ENCODE measurements around the gene HCRTR1. TPM values are rescaled to one million over a fixed set of nuclear protein-coding genes. Genes with fewer than 3 reads are reported as not detected.

HCRTR1 gene
- total and polyA plus RNA-seq, 2 donors (not counting 3 experiments of a cell fraction or from before 2014, with no cell fraction given) = 0.93 to 1.5 TPM

DNA sequence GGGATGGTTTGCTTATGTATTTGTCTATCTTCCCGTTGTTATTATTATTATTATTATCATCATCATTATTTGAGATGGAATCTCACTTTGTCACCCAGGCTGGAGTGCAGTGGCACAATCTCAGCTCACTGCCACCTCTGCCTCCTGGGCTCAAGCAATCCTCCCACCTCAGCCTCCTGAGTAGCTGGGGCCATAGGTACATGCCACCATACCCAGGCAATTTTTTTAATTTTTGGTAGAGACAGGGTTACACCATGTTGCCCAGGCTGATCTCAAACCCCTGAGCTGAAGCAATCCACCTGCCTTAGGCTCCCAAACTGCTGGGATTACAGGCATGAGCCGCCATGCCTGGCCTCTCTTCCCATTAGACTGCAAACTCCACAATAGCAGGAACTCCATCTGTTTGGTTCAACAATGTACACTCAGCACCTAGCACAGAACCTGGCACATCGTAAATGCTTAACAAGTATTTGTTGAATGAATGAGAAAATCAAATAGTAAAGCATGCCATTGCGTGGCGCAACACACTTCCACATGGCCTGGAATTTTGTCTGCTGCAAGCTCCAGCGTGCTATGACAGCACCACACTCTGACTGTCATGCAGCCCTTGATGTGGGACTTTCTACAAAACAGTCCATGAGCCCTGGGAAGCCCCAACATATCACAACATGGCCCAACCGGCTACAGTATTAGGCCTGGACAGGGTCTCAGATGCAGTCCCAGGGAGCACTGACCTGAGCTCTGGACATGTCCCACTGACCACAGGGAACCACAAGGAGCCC lies 45.0 kb upstream of the HCRTR1 start:
- BruUV-seq (replicated peaks) = no TSS peak
- no peak overlapping the region for H2AFZ ChIP-seq (ENCODE audit: low read depth, low read length)
- no peak for TF ChIP-seq GATA2 (IDR thresholded peaks at IDR 0.05; ENCODE audit: insufficient read depth, insufficient read length, low read depth, low read length)
- no peak for TF ChIP-seq FOS (IDR thresholded peaks at IDR 0.05; ENCODE audit: borderline replicate concordance, insufficient read depth, low read length)
- no peak for TF ChIP-seq MYC (IDR thresholded peaks at IDR 0.05; ENCODE audit: low read depth, low read length)
- no peak for TF ChIP-seq EZH2 (IDR thresholded peaks at IDR 0.05; ENCODE audit: borderline replicate concordance, low read depth, low read length, severe bottlenecking)
- TF ChIP-seq, protein P1, sequence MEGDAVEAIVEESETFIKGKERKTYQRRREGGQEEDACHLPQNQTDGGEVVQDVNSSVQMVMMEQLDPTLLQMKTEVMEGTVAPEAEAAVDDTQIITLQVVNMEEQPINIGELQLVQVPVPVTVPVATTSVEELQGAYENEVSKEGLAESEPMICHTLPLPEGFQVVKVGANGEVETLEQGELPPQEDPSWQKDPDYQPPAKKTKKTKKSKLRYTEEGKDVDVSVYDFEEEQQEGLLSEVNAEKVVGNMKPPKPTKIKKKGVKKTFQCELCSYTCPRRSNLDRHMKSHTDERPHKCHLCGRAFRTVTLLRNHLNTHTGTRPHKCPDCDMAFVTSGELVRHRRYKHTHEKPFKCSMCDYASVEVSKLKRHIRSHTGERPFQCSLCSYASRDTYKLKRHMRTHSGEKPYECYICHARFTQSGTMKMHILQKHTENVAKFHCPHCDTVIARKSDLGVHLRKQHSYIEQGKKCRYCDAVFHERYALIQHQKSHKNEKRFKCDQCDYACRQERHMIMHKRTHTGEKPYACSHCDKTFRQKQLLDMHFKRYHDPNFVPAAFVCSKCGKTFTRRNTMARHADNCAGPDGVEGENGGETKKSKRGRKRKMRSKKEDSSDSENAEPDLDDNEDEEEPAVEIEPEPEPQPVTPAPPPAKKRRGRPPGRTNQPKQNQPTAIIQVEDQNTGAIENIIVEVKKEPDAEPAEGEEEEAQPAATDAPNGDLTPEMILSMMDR (IDR thresholded peaks at IDR 0.05; ENCODE audit: extremely low read depth in 1 of 2, insufficient read depth in 1 of 2, low read depth in 1 of 2, low read length in 2 of 2) = no peak
- TF ChIP-seq POLR2AphosphoS5 (IDR thresholded peaks at IDR 0.05; ENCODE audit: insufficient read depth, low read depth, low read length) = no peak
- TF ChIP-seq JUN (IDR thresholded peaks at IDR 0.05; ENCODE audit: borderline replicate concordance, insufficient read depth, insufficient read length, low read depth) = no peak
- TF ChIP-seq, protein P2, sequence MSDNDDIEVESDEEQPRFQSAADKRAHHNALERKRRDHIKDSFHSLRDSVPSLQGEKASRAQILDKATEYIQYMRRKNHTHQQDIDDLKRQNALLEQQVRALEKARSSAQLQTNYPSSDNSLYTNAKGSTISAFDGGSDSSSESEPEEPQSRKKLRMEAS (IDR thresholded peaks at IDR 0.05; ENCODE audit: insufficient read depth, insufficient read length) = no peak
- TF ChIP-seq POLR2A (IDR thresholded peaks at IDR 0.05; ENCODE audit: low read depth, low read length) = no peak
- intact Hi-C loops (cut with micrococcal nuclease) (loop anchor here (1.0 kb wide), 1 partner anchor 8 kb away; no protein-coding TSS in a partner anchor), dilution Hi-C loops (cut with MboI; ENCODE audit: extremely low pct_ligation_motif_present, low sequenced_read_pairs) (no loop called here)
- no peak overlapping the region for H3K4me3 ChIP-seq (replicated peaks in 1 of 3; ENCODE audit: insufficient read depth in 1 of 3, low read depth in 1 of 3, low read length in 3 of 3)
- CTCF ChIA-PET = interaction anchor here (1.3 to 4.0 kb wide), 6 partner anchors 9 to 46 kb away, joined by 3 to 15 read pairs (median 4); no protein-coding TSS in a partner anchor
- no peaks in the 10 kb centered on the region for H3K9me3 ChIP-seq (replicated peaks; ENCODE audit: control insufficient read depth, insufficient read depth, low read length)
- no peaks in the 10 kb centered on the region for H3K27me3 ChIP-seq (ENCODE audit: control insufficient read depth in 2 of 2, insufficient read depth in 2 of 2, low read length in 2 of 2)
- DNase-seq (ENCODE audit: low read depth, low spot score) (no peak), FAIRE-seq (peak; percentile 74)
- H3K9me1 ChIP-seq (replicated peaks; ENCODE audit: control insufficient read depth, extremely low read depth, insufficient read depth, low read length) = no peaks in the 10 kb centered on the region
- H4K20me1 ChIP-seq (replicated peaks; ENCODE audit: control insufficient read depth, extremely low read depth, insufficient read depth, low read length) = no peaks in the 10 kb centered on the region
- no peaks in the 10 kb centered on the region for H3K36me3 ChIP-seq (ENCODE audit: control insufficient read depth in 2 of 2, extremely low read depth in 1 of 2, insufficient read depth in 2 of 2, low read length in 2 of 2)
- no peak overlapping the region for H3K4me2 ChIP-seq (ENCODE audit: insufficient read depth, low read length)
- no peak overlapping the region for H3K9ac ChIP-seq (replicated peaks; ENCODE audit: extremely low read depth, insufficient read depth, low read length)
- peaks cover 35% of the 10 kb centered on the region for H3K4me1 ChIP-seq (ENCODE audit: control insufficient read depth, extremely low read depth, insufficient read depth, low read length)
- H3K27ac ChIP-seq (ENCODE audit: insufficient read depth, low read depth, low read length) = peak overlapping the region; percentile 88
- H3K79me2 ChIP-seq (ENCODE audit: control insufficient read depth, insufficient read depth, low read length) = peaks cover 14% of the 10 kb centered on the region
- POLR2A ChIA-PET = no interaction called here

Measured in endothelial cell of umbilical vein (primary cell).